Esophagus muscularis mucosa (tissue), 3 donors: ENCODE results near the gene LRRC4.

ENCODE experiments used
- CTCF ChIP-seq, 3 experiments: fragments of 200-600 bp in 2 of 3; fragments of 450-650 bp in 1 of 3; sonication (generic) in 2 of 3; IDR thresholded peaks; one replicate each; pipeline ENCODE4 v1.5.1; 2017 to 2019; ENCODE audit warnings: antibody characterized with exemption in 3 of 3, mild to moderate bottlenecking in 2 of 3, moderate library complexity in 1 of 3
- POLR2A ChIP-seq: fragments of 450-650 bp; IDR thresholded peaks from one replicate; pipeline ENCODE4 v1.6.1; 2017; ENCODE audit warnings: antibody characterized with exemption, moderate library complexity, mild to moderate bottlenecking, low read depth
- POLR2AphosphoS5 ChIP-seq, 2 donors: sonication (generic); formaldehyde crosslinking; IDR thresholded peaks; one replicate each; pipeline ENCODE4 v1.6.1; 2017; ENCODE audit warnings: antibody characterized with exemption in 2 of 2

GRCh38 chr7:128039544-128039953 lies 8.3 kb upstream of the LRRC4 start:
- TF ChIP-seq CTCF (IDR thresholded peaks at IDR 0.05): no peak
- TF ChIP-seq POLR2A: no peak
- TF ChIP-seq POLR2AphosphoS5 (IDR thresholded peaks at IDR 0.05): no peak
